HG02571 (cell line): Measurements from ENCODE around the gene COX10.
"Not testable (repeated sequence)": the region's sequence is repeated elsewhere in the genome, so short reads cannot be mapped to it uniquely, and the experiment has no call there.

Source experiments
- ATAC-seq: cut with Tn5 transposase; IDR thresholded peaks from one replicate; pipeline ENCODE4 v1.9.1; 2021; ENCODE audit warnings: mild to moderate bottlenecking, moderate library complexity; ENCODE audit not compliant: unreplicated experiment

COX10 gene

DNA sequence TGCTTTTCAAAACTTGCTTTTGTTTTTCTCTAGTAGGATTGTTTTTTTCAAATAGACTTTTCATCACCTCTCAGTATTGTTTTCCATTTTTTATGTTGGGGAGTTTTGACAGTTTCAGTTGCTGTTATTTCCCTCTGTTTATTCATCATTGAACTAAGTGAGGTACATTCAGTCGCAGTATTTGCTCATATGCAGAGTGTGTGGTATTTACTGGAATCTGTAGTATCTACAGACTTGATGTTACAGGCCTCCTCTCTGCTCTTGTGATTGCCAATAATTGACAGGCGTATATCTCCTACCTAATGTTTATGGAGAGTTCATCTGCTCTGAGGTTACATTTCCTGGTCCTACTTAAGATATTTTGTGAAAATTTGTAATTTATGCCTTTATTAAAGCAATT, 49.6 kb downstream of the COX10 start:
- peak; percentile 74 for ATAC-seq

DNA sequence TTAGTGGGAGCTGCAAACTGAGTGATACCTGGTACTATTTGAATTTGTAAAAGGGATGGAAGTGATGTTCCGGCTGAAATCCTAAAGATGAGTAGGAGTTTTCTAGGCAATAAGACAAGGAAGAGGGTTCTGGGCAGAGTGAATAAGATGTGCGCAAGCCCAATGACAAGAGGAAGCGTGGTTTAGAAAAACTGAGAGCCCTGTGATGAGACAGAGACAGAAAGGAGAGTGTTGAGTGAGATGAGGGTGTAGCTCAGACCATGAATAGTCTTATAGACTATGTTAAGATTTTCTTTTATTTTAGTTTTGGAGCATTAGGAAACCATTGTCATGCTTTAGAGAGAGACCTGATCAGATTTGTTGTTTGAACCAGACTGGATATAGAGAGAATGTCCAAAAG, 50.2 kb downstream of the COX10 start:
- no peak for ATAC-seq

DNA sequence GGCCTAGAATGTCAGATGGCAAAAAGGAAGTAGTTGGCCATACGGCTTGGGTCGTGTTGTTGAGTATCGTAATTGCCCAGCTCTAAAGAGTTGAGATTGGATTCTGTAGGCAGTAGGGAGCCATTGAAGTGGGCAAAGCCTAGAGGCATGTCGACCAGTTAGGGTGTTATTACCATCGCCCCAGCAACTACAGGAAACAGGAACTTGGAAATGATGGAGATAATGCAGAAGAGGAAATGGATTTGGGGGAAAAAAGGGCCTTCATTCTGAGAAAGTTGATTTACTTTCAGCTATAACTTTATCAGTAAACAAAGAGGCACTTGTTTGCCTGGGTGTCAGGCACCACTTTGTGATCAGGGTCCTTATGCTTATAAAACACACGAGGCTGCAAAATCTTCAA, 52.6 kb downstream of the COX10 start:
- ATAC-seq, result no peak

DNA sequence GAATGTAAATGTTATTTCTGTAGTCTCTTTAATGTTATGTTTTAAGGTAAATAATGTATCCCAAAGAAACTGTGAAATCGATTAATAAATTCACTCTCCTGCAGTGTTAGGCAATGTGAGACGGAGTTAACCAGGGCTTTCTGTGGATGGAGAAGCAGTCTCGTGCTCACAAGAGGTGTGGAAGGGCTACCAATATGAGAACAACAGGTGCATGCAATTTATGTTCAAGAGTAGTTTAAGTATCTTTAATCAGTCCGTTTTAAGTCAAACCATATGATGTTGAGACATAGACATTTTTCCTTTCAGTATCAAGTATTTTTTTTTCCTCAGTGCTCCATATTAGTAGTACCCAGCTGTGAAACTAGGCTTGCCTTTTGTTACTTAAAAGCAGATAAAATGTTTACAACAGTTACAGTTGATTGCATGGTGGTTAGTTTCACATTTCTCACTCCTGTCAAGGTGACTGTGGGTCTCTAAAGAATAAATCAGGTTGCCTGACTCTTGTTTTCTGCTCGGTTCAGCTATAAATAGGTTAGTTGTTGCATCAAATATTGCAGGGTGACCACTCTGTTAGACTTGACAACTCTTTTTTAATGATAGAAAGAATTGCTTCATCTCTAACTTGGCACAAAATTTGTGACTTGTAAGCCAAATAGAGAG, 54.4 kb downstream of the COX10 start:
- ATAC-seq, result no peak

DNA sequence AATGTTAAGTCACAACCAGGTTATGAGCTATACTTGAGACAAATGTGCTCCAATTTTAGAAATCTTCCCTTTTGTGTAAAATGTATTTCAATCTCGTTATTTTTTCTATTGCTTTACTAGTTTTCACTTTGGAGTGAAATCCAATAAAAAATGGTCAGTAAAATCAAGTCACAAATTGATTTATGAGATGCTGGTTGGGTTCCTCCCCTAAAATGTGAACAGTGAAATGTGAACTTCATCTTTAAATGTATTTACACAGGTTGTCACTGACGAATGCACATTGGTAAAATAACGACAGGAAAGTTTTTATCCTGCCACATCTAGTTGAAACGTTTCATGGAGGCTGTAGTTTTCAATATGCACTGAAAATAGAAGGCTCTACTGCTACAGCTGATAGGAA, 55.5 kb downstream of the COX10 start:
- ATAC-seq, result no peak

DNA sequence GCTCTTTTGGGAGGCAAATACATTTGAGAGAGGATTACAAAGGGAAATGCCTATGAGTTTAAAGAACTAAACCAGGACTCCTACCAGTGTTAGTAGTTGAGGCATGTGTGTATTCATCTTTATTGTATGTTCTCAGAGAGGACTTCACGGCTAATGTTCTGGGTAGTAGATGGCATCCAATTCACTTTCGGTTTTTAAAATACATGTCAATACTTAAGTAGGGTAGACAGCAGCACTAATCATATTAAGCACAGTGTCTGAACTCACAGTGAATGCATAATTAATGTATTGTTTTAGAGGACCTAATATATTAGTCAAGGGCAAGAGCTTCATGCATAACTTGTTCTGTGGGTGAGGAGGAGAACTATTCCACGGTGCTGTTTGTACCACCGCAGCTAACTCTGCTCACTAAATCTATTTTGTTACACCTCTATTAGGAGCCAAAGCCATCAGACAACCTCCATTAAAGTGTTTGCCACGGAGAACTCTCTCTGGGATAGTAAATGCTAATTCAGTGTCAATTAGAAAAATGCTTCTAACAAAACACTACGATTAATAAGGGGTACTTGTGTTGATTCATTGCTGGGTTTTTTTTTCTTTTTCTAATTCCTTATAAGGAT, 56.3 kb downstream of the COX10 start:
- no peak for ATAC-seq

DNA sequence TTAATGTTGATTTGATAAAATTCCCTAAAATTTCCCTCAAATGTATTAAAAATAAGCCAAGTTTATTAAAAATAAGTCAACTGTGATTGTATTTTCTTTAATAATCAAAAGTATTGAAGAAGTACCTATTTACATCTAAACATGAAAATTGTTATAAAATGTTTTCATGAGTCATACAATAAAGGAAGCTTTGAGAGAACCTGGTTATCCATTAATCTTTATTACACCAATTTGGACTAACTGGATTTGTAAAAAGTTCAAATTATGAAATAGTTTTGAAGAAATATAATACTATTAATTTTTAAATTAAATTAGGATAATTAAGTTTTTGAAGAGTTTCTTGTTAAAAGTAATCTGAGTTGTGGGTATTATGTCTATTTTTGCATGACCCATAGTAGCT, 63.8 kb downstream of the COX10 start:
- ATAC-seq, result no peak

DNA sequence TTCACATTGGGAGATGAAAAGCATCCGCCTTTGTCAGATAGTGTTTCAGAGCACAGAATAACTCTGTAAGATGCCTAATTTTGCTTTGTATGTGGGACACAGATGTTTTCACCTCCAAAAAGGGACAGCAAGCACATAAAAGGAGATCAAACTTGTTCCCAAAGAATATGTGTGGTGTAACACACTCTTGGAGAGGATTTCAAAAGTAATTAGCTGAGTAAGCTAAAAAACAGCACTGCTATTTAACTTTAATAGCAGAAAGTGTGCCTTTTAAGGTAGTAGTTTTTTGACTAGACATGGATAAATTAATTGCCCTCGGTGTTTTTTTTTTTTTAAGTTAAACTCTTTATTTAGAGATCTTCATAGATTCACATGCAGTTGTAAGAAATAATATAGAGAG, 65.2 kb downstream of the COX10 start:
- ATAC-seq, result no peak

DNA sequence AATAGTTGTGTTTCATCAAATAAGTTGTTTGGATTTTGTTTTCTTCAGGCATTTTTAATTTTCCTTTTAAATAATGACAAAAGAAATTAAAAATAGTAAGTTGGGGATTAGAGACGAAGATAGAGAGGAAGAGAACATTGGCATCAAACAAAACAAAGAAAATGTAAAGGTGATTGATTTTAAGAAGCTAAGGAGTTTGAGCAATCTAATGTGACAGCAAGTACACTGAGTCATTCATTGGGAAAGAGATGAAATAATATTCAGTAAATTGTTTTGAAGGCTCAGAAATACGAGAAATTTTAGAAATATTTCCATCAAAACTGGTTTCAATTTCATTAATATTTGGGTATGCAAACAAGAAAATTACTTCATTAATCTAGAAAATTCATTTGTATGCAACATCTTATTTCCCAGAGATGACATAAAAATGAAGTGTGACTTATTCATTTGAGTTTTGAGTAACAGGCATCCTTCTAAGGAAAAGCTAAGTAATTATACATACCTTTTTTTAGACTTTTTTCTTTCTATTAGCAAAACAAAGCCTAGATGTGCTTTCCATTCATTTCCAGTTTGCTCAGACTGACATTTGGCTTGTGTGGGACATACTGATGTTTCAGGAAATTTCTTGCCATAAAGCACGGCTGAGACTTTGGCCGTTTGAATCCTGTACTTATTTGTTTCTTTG, 66.7 kb downstream of the COX10 start:
- no peak for ATAC-seq

DNA sequence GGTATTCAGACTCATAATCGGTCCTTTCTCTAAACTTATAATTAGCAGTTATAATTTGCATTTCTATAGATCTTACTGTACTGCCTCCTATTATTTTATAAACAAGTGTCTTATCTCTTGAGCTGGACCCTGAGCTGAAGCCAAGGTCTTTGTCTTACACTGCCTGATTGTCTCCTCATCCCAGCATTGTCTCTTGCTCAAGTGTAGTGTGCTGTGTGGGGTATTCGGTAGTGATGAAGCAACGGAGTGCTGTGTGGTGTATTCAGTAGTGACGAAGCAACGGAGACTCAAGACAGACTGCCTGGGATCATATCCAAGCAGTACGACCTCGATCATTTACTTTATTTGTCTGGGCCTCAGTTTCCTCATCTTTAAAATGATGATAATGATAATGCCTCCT, 69.3 kb downstream of the COX10 start:
- ATAC-seq, result no peak

DNA sequence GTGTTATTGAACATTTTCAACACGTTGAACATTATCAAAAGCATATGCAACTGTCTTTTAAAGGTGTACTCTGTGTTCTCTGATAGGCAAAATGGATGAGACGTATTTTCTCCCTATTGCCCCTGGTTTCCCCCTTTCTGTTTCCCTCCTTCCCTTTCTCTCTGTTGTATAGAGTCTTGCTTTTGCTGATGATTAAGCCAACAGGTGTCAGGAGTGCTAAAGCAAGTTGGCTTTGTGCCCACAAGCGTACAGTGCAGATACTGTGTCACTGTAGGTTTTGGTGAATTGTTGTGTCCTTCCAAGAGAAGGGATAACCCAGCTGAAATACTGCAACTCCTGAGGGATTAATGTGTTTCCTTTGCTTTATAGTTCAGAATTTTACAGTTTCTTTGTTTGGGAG, 74.4 kb downstream of the COX10 start:
- ATAC-seq, result no peak

DNA sequence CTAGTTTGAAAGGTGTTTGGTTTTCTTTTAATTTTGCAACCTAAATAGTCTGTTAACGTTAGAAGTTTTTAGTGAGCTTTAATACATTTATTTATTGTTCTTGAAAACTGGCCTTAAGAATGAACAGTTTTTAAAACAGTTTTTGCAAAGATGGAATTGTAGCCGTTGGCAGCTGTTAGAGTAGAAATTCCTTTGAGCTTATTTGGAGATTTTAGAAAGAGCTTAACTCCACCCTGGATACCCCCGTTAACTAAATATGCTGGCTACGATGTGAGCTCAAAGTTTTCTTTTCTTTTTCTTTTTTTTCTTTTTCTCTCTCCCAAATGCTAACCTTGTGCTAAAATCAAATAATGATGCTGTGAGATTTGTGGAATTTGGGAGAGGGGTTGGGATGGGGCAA, 75.2 kb downstream of the COX10 start:
- no peak for ATAC-seq

DNA sequence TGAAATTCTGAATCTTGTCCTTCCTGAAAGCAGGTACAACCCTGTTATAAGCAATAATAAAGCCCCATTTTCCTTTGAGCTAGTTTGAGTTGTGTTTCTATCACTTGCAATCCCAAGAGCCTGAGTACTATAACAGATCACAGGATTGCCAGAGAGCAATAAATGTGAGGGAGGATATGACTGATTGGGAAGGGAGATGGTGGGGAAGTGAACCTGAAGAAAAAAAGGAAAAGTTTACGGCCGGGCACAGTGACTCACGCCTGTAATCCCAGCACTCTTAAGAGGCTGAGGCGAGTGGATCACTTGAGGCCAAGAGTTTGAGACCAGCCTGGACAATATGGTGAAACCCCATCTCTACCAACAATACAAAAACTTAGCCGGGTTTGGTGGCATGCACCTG, 80.4 kb downstream of the COX10 start:
- ATAC-seq, result no peak

DNA sequence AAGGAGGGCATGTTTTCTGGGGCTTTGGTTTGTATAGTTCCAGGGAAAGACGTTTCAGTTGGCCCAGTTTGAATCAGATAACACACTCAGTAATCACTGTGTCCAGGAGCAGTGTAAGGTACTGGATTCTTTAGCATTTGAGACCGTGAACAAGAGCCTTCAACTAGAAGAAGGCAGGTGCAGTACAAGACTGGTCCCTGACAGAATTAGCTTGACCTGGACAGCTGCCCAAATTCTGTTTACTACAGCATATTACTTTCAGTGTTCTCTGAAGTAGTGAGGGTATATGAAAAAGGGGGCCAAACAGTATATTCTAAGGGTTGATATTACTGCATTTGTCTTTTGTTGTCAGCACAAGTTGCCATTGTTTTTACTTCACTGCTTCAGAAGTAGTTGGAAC, 81.3 kb downstream of the COX10 start:
- ATAC-seq, result no peak

DNA sequence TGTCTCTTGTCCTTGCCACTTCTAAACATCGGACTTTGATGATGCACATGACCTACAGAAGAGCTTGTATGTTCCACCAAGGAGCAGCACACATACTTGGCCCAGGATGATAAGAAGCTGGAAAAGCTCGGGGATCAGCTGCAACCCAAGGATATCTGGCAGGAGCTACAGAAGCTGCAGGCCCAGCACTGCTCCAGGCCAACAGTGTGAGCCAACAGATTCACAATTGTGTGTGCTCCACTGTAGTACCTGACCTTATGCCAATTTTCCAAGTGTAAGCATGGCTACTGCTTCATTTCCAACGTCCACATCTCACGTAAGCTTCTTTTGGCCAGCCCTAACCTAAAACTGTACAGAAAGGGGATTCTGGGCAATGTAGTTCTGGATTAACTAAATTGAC, 83.4 kb downstream of the COX10 start:
- no peak for ATAC-seq

DNA sequence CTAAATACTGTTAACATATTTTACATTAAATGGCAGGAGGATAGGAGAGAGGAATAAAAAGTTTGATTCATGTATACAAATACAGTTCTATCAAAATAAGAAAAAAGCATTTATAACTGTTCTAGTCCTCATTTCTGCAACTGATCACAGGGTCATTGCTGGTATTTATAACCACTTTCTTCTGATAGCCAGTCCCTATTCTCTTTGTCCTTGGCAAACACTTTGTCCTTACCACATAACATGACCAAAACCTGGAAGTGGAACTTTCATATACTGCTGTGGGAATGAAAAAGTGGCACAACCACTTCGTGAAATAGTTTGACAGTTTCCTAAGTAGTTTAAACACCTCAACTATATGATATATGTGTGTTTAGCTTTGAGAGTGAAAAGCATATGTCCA, 84.1 kb downstream of the COX10 start:
- no peak for ATAC-seq

DNA sequence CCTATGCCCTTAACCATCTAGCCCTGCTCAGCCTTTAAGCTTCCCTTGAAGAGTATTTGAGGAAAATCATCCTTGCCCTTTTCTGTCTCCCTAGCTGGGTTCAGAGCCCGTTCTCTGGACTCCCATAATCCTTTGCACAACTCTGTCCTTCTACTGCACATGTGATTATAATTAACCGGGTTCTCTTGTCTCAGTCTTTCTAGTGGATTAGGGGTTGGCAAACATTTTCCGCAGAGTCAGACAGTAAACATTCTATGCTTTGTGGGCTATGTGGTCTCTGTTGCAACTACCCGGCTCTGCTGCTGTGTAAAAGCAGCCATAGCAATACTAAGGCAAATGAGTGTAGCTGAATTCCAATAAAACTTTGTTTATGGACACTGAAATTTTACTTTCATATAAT, 87.4 kb downstream of the COX10 start:
- no peak for ATAC-seq

DNA sequence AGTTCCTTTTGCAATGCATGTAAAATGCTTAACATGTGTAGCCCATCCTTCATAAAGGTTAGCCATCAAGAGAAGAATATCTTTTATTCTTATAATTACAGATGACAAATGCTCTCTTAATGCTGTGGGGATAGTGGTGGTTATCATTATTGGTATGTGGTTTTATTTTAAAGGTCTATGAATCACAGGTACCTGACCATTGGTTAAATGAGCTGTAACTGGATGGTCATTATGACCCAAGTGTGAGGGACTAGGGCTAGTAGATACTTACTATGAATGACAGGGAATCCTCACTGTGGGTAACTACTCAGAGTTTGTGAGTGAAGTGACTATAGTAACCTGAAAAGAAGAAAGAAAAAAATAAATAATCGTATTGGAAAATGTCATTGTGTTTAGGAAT, 88.5 kb downstream of the COX10 start:
- ATAC-seq, result no peak

DNA sequence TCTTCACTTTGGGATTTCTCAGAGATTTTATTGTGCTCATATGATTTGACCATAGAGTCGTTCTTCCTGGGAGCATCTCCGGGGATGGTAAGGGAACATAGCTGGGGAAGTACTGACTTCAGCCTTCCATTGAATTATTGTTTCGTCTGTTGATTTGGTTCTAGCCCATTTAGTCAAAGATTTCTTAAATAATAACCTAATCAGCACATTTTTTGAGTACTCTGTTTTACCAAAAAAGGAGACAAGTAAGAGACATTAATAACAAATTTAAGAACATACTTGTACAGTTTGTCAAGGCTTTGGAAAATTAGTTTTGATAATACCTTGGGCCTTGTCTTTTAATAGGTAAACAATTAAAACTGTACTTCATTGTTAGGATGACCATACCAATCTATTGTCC, 89.4 kb downstream of the COX10 start:
- ATAC-seq, result no peak

DNA sequence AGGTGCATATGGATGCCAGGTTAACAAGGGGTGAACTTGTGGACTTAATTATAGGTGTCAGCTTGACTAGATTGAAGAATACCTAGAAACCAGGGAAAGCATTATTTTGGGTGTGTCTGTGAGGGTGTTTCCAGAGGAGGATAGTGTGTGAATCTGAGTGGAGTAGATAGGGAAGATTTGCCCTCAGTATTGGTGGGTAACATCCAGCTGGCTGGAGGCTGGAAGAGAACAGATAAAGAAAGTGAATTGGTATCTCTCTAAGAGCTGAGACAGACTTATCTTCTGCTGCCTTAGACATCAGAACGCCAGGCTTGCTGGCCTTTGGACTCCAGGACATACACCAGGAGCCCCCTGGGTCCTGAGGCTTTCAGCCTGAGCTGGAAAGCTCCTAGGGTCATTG, 92.1 kb downstream of the COX10 start:
- ATAC-seq, result no peak

DNA sequence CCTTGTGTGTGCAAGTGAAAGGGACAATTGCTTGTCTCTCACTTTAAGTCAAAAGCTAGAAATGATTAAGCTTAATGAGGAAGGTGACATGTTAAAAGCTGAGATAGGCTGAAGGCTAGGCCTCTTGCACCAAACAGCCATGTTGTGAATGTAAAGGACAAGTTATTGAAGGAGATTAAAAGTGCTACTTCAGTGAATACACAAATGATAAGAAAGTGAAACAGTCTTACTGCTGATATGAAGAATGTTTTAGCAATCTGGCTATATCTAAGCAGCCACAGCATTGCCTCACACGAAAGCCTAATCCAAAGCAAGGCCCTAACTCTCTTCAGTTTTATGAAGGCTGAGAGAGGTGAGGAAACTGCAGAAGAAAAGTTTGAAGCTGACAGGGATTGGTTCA, 96.3 kb downstream of the COX10 start:
- ATAC-seq, result no peak

DNA sequence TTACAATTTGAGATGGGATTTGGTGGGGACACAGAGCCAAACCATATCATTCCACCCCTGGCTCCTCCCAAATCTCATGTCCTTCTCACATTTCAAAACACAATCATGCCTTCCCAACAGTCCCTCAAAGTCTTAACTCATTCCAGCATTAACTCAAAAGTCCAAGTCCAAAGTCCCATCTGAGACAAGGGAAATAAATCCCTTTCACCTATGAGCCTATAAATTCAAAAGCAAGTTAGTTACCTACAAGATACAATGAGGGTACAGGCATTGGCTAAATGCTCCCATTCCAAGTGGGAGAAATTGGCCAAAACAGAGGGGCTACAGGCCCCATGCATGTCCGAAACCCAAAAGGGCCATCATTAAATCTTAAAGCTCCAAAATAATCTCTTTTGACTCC, 98.5 kb downstream of the COX10 start:
- not testable (repeated sequence) for ATAC-seq

DNA sequence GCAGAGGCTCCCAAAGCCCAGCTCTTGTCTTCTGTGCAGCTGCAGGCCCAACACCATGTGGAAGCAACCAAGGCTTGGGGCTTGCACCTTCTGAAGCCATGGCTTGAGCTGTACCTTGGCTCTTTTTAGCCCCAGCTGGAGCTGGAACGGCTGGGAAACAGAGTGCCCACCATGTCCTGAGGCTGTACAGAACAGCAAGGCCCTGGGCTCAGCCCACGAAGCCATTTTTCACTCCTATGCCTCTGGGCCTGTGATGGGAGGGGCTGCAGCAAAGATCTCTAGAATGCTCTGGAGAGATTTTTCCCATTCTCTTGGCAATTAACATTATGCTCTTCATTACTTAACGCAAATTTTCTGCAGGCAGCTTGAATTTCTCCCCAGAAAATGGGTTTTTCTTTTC, 99.3 kb downstream of the COX10 start:
- no peak for ATAC-seq
